ENCODE results near the gene SMIM35. TPM values are rescaled to one million over a fixed set of nuclear protein-coding genes. Genes with fewer than 3 reads are reported as not detected.

Gene SMIM35
- total RNA-seq, 4 donors from 2014 or later, result not detected

- TF ChIP-seq, protein P1, sequence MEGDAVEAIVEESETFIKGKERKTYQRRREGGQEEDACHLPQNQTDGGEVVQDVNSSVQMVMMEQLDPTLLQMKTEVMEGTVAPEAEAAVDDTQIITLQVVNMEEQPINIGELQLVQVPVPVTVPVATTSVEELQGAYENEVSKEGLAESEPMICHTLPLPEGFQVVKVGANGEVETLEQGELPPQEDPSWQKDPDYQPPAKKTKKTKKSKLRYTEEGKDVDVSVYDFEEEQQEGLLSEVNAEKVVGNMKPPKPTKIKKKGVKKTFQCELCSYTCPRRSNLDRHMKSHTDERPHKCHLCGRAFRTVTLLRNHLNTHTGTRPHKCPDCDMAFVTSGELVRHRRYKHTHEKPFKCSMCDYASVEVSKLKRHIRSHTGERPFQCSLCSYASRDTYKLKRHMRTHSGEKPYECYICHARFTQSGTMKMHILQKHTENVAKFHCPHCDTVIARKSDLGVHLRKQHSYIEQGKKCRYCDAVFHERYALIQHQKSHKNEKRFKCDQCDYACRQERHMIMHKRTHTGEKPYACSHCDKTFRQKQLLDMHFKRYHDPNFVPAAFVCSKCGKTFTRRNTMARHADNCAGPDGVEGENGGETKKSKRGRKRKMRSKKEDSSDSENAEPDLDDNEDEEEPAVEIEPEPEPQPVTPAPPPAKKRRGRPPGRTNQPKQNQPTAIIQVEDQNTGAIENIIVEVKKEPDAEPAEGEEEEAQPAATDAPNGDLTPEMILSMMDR (IDR thresholded peaks at IDR 0.05; ENCODE audit: low read depth), result no peak
Observed at GRCh38 chr11:118047749-118048148, 39.0 kb downstream of the SMIM35 start.

- TF ChIP-seq, protein P1 (IDR thresholded peaks at IDR 0.05; ENCODE audit: low read depth), result no peak
Observed at GRCh38 chr11:118046964-118047700, 39.6 kb downstream of the SMIM35 start.

DNA sequence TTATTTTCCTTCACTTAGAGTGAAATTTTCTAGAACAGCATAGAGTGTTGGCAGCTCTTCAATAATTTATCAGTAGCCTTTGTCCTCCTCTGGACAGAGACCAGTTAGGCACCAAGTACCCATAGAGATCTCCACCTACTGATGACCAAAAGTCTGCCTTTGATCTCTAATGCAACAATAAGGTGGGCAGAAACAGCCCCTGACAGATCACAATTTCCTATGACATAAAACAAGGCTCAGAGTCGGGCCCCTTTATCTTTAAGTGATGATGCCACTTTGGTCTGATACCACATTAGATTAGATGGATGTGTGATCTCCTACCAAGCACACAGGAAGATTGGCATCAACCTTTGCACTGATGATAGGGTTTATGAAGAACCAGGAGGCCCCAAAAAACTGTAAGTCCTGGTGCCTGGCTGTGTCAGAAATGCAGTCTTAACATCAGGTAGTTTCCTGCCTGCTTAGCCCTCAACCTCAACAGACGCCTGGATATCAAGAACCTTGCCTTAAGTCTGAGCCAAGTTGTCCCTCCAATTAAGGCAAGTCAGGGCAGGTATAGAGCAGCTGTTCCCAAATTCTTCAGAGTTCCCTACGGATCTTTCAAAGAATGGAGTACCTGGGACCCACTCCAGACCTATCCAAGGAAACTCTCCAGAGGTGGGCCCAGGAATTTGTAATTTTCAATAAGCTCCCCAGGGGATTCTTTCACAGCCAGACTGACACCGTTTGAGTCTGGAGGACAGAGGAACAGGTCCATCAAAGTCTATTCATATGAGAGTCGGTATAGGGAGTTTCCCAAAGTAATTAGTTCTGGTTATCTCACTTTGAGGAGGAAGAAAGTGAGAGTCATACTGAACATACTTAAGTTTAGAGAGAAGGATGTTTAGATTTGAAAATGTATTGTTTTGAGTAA is 40.5 kb downstream of the SMIM35 start:
- TF ChIP-seq, protein P1 (IDR thresholded peaks at IDR 0.05; ENCODE audit: low read depth), result no peak

DNA sequence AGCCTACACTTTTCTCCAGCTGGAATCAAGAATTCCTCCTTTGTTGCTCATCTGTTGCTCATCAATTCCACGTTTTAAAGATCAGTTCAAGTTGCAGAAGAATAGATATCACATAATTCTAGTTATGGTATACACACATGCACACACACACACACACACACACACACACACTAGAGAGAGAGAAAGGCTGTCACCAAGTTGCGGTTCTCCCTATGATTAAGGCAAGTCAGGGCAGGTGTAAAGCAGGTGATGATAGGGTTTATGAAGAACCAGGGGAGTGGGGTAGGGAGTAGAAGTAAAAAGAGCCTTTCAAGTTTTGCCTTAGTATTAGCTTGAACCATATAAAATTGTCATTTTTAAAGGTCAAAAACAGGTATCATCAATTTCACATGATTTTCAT is 41.6 kb downstream of the SMIM35 start:
- TF ChIP-seq, protein P1 (IDR thresholded peaks at IDR 0.05; ENCODE audit: low read depth), result no peak

DNA sequence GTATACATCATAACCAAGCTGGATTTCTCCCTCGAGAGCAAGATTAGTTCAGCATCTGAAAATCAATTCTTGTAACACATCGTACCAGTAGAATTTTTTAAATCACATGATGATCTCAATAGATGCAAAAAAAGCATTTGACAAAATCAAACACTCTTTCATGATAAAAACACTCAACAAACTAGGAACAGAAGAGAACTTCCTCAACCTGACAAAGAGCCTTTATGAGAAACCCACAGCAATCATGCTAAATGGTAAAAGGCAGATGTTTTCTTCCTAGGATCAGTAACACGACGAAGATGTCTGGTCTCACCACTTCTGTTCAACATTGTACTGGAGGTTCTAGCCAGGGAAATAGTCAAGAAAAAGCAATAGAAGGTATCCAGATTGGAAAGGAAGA is 44.0 kb downstream of the SMIM35 start:
- TF ChIP-seq, protein P1 (IDR thresholded peaks at IDR 0.05; ENCODE audit: low read depth), result no peak

DNA sequence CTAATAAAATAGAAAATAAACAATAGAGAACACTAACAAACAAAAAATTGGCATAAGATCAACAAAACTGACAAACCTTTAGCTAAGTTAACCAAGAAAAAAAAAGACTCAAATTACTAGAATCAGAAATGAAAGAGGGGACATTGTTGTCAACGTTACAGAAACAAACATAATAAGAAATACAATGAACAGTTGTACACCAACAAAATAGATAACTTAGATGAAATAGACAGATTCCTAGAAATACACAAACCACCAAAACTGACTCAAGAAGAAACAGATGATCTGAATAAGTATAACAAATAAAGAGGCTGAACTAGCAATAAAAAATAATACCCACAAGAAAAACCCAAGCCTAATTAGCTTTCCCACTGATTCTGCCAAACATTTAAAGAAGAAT is 44.6 kb downstream of the SMIM35 start:
- TF ChIP-seq, protein P1 (IDR thresholded peaks at IDR 0.05; ENCODE audit: low read depth), result no peak

GRCh38 chr11:118033443-118033842 is 53.3 kb downstream of the SMIM35 start:
- TF ChIP-seq, protein P1 (IDR thresholded peaks at IDR 0.05; ENCODE audit: low read depth), result no peak

Data from subcutaneous adipose tissue (tissue), 4 donors.